H1 (cell line): ENCODE measurements around the gene SPTBN4. TPM values are rescaled to one million over a fixed set of nuclear protein-coding genes. Genes with fewer than 3 reads are reported as not detected.
A peak's percentile ranks its signal among the peaks of the same experiment; 100 is the strongest.

Source experiments
- CTCF ChIA-PET: fragments of 300-600 bp; sonication (Branson Sonifier 250); formaldehyde crosslinking; loops from one replicate; lab custom pipeline; 2021; ENCODE audit not compliant: partially characterized antibody; lab: Charles Lee
- POLR2A ChIA-PET: fragments of 300-600 bp; sonication (Branson Sonifier 250); formaldehyde crosslinking; loops from one replicate; lab custom pipeline; 2021; ENCODE audit warnings: inconsistent platforms; ENCODE audit not compliant: partially characterized antibody; lab: Charles Lee
- DNase-seq, 2 experiments: peaks; one replicate each; pipeline versions ENCODE4 v3.0.0 to v3.0.0-alpha.2; 2010 to 2022; ENCODE audit warnings: low spot score in 2 of 2, low read depth in 1 of 2, mixed read lengths in 1 of 2
- FAIRE-seq: peaks from 2 replicates; lab custom pipeline; 2011; peaks lifted over from hg19 to GRCh38; lab: Jason Lieb, UNC
- H2AFZ ChIP-seq: 2 replicates; pipeline ENCODE4 v1.8.1; 2012; ENCODE audit warnings: low read length, inconsistent platforms
- H2AK5ac ChIP-seq: 2 replicates; pipeline ENCODE4 v1.6.1; 2013; ENCODE audit warnings: low read depth, low read length
- H2BK120ac ChIP-seq: replicated peaks from 2 replicates; pipeline ENCODE3; 2013; ENCODE audit warnings: low read depth, low read length, inconsistent platforms
- H2BK12ac ChIP-seq: 2 replicates; pipeline ENCODE4 v1.6.1; 2013; ENCODE audit warnings: low read depth, low read length
- H2BK15ac ChIP-seq: 2 replicates; pipeline ENCODE4 v1.6.1; 2013; ENCODE audit warnings: low read length
- H2BK20ac ChIP-seq: 2 replicates; pipeline ENCODE4 v1.6.1; 2013; ENCODE audit warnings: low read length
- H2BK5ac ChIP-seq: 2 replicates; pipeline ENCODE4 v1.6.1; 2013; ENCODE audit warnings: low read depth, low read length
- H3K14ac ChIP-seq: 2 replicates; pipeline ENCODE4 v1.6.1; 2013; ENCODE audit warnings: inconsistent platforms; ENCODE audit not compliant: insufficient read length
- H3K18ac ChIP-seq: 2 replicates; pipeline ENCODE4 v1.6.1; 2013; ENCODE audit warnings: low read length; ENCODE audit errors: extremely low read depth
- H3K23ac ChIP-seq: 2 replicates; pipeline ENCODE4 v1.6.1; 2013; ENCODE audit warnings: inconsistent platforms; ENCODE audit not compliant: insufficient read length
- H3K23me2 ChIP-seq: 2 replicates; pipeline ENCODE4 v1.6.1; 2013; ENCODE audit warnings: low read depth, low read length
- H3K27ac ChIP-seq: 2 replicates; pipeline ENCODE4 v1.6.1; 2011; ENCODE audit warnings: low read depth, low read length, inconsistent platforms
- H3K27me3 ChIP-seq, 4 experiments: replicated peaks in 1 of 4; 1 replicate in 1 of 4; 2 replicates in 3 of 4; pipeline versions ENCODE4 v1.6.1 to v1.8.1; 2011 to 2013; ENCODE audit warnings: low read length in 3 of 4, mild to moderate bottlenecking in 3 of 4, inconsistent platforms in 2 of 4, mixed read lengths in 2 of 4, moderate library complexity in 1 of 4; ENCODE audit not compliant: control insufficient read depth in 3 of 4, insufficient read depth in 3 of 4; ENCODE audit errors: extremely low read depth in 1 of 4
- H3K36me3 ChIP-seq, 4 experiments: 2 replicates each; pipeline versions ENCODE4 v1.6.1 to v1.8.1; 2011 to 2013; ENCODE audit warnings: mild to moderate bottlenecking in 4 of 4, low read length in 3 of 4, moderate library complexity in 2 of 4, control low read depth in 1 of 4, inconsistent platforms in 1 of 4; ENCODE audit not compliant: insufficient read depth in 4 of 4, control insufficient read depth in 2 of 4
- H3K4ac ChIP-seq: replicated peaks from 2 replicates; pipeline ENCODE3; 2013; ENCODE audit warnings: low read length, low read depth, mixed read lengths, inconsistent platforms; ENCODE audit not compliant: insufficient read length
- H3K4me1 ChIP-seq, 4 experiments: replicated peaks in 1 of 4; 1 replicate in 1 of 4; 2 replicates in 3 of 4; pipeline versions ENCODE4 v1.6.1 to v1.8.1; 2011 to 2013; ENCODE audit warnings: low read length in 3 of 4, inconsistent platforms in 2 of 4, mixed read lengths in 1 of 4; ENCODE audit not compliant: insufficient read depth in 4 of 4, control insufficient read depth in 3 of 4
- H3K4me2 ChIP-seq, 2 experiments: 2 replicates each; pipeline versions ENCODE4 v1.6.1 to v1.8.1; 2011 to 2013; ENCODE audit warnings: low read depth in 2 of 2, low read length in 2 of 2, control low read depth in 1 of 2, inconsistent platforms in 1 of 2, mild to moderate bottlenecking in 1 of 2; ENCODE audit not compliant: insufficient read depth in 1 of 2
- H3K4me3 ChIP-seq, 4 experiments: fragments of 200-600, 300-600 bp in 1 of 4; sonication (generic), shearing (Covaris generic), sonication (Bioruptor Twin) in 1 of 4; 2 replicates each; pipeline versions ENCODE4 v1.5.1 to v1.8.1; 2011 to 2016; ENCODE audit warnings: low read length in 4 of 4, low read depth in 3 of 4, control low read depth in 2 of 4, inconsistent platforms in 2 of 4, mild to moderate bottlenecking in 2 of 4, mixed read lengths in 1 of 4, moderate library complexity in 1 of 4; ENCODE audit not compliant: insufficient read depth in 2 of 4; ENCODE audit errors: extremely low read depth in 1 of 4
- H3K56ac ChIP-seq: replicated peaks from 2 replicates; pipeline ENCODE3; 2013; ENCODE audit warnings: low read depth, mild to moderate bottlenecking, mixed read lengths, low read length, inconsistent platforms; ENCODE audit not compliant: insufficient read length
- H3K79me1 ChIP-seq: 2 replicates; pipeline ENCODE4 v1.6.1; 2013; ENCODE audit warnings: low read depth, low read length, control low read depth
- H3K79me2 ChIP-seq, 2 experiments: 2 replicates each; pipeline versions ENCODE4 v1.6.1 to v1.8.1; 2012 to 2013; ENCODE audit warnings: low read length in 2 of 2, mild to moderate bottlenecking in 2 of 2, inconsistent platforms in 1 of 2; ENCODE audit not compliant: insufficient read depth in 2 of 2, control insufficient read depth in 1 of 2
- H3K9ac ChIP-seq, 4 experiments: replicated peaks in 1 of 4; 1 replicate in 1 of 4; 2 replicates in 3 of 4; pipeline versions ENCODE4 v1.6.1 to v1.8.1; 2011 to 2013; ENCODE audit warnings: low read depth in 3 of 4, low read length in 3 of 4, control low read depth in 2 of 4, mild to moderate bottlenecking in 2 of 4, moderate library complexity in 2 of 4, inconsistent platforms in 1 of 4; ENCODE audit errors: extremely low read depth in 1 of 4
- H3K9me3 ChIP-seq, 2 experiments: 2 replicates each; pipeline versions ENCODE4 v1.6.1 to v1.8.1; 2012 to 2013; ENCODE audit warnings: mild to moderate bottlenecking in 2 of 2, moderate library complexity in 2 of 2, control low read depth in 1 of 2, inconsistent platforms in 1 of 2, low read depth in 1 of 2, low read length in 1 of 2, mixed read lengths in 1 of 2; ENCODE audit not compliant: insufficient read depth in 2 of 2
- H4K20me1 ChIP-seq, 2 experiments: replicated peaks in 1 of 2; 2 replicates each; pipeline versions ENCODE3 to v1.8.1; 2011 to 2013; ENCODE audit warnings: inconsistent platforms in 2 of 2, low read length in 2 of 2, mild to moderate bottlenecking in 1 of 2; ENCODE audit not compliant: insufficient read depth in 2 of 2, control insufficient read depth in 1 of 2
- H4K5ac ChIP-seq: 2 replicates; pipeline ENCODE4 v1.6.1; 2013; ENCODE audit warnings: low read length, low read depth, mixed read lengths, inconsistent platforms; ENCODE audit not compliant: insufficient read length
- H4K8ac ChIP-seq: 2 replicates; pipeline ENCODE4 v1.8.0; 2013; ENCODE audit warnings: mild to moderate bottlenecking, moderate library complexity, low read length, inconsistent platforms; ENCODE audit not compliant: insufficient read depth; ENCODE audit errors: extremely low read depth
- H4K91ac ChIP-seq: replicated peaks from 2 replicates; pipeline ENCODE3; 2013; ENCODE audit warnings: low read length, mixed read lengths, inconsistent platforms; ENCODE audit not compliant: insufficient read length
- BRCA1 ChIP-seq: IDR thresholded peaks from 2 replicates; pipeline ENCODE4 v1.6.1; 2012; ENCODE audit warnings: low read depth, low read length, improper control_type of control experiment
- CBX8 ChIP-seq: fragments of 300-800, 300-1000 bp; sonication (generic); IDR thresholded peaks from 2 replicates; pipeline ENCODE4 v1.7.1; 2016; ENCODE audit warnings: low read depth, low read length, borderline replicate concordance
- CHD2 ChIP-seq: IDR thresholded peaks from 2 replicates; pipeline ENCODE4 v1.6.1; 2012; ENCODE audit warnings: low read length, improper control_type of control experiment
- CTCF ChIP-seq, 3 experiments: IDR thresholded peaks; 1 replicate in 2 of 3; 2 replicates in 1 of 3; pipeline versions ENCODE4 v1.5.1 to v1.6.1; 2011; ENCODE audit warnings: low read length in 3 of 3, mild to moderate bottlenecking in 3 of 3, inconsistent platforms in 2 of 3, low read depth in 1 of 3, moderate library complexity in 1 of 3; ENCODE audit not compliant: insufficient read depth in 1 of 3; ENCODE audit errors: control extremely low read depth in 1 of 3
- GTF2F1 ChIP-seq: IDR thresholded peaks from 2 replicates; pipeline ENCODE4 v1.6.1; 2012; ENCODE audit warnings: low read depth, low read length, improper control_type of control experiment, borderline replicate concordance
- RAD21 ChIP-seq, 2 experiments: IDR thresholded peaks in 1 of 2; conservative IDR thresholded peaks in 1 of 2; 2 replicates each; pipeline ENCODE4 v1.6.1; 2011; ENCODE audit warnings: low read depth in 2 of 2, low read length in 2 of 2, improper control_type of control experiment in 1 of 2, inconsistent platforms in 1 of 2, mild to moderate bottlenecking in 1 of 2, moderate library complexity in 1 of 2
- SP4 ChIP-seq: IDR thresholded peaks from 2 replicates; pipeline ENCODE4 v1.6.1; 2012; ENCODE audit warnings: low read length, inconsistent platforms
- YY1 ChIP-seq: IDR thresholded peaks from 2 replicates; pipeline ENCODE4 v1.6.1; 2011; ENCODE audit warnings: low read depth, mild to moderate bottlenecking, low read length
- ZNF274 ChIP-seq: IDR thresholded peaks from 2 replicates; pipeline ENCODE4 v1.7.0; 2012; ENCODE audit warnings: low read length, borderline replicate concordance; ENCODE audit errors: extremely low read depth
- WGBS, 2 experiments: shearing (Covaris generic) in 1 of 2; methylation state at CpG; one replicate each; pipeline versions ENCODE4 v1.1.6 to v1.1.7; 2013 to 2015; ENCODE audit warnings: low lambda C conversion rate in 2 of 2, mixed read lengths in 2 of 2, inconsistent platforms in 1 of 2, low coverage in 1 of 2, missing lambda C conversion rate in 1 of 2; ENCODE audit not compliant: insufficient replicate concordance in 2 of 2, insufficient coverage in 1 of 2, insufficient read length in 1 of 2; ENCODE audit errors: extremely low coverage in 1 of 2, missing lambda C conversion rate in 1 of 2; 5-methylcytosine and 5-hydroxymethylcytosine counted together
- polyA plus RNA-seq, 7 experiments: library from polyadenylated mRNA; depleted of rRNA in 3 of 7; stranded (reverse) in 5 of 7; unstranded in 2 of 7; fragments of >200 nt in 5 of 7; fragments of 200-250 nt in 2 of 7; gene quantifications; 1 replicate in 5 of 7; 2 replicates in 1 of 7; 4 replicates in 1 of 7; pipeline versions ENCODE4 v1.2.1 to v1.2.3, GENCODE V29; 2011 to 2013; ENCODE audit warnings: missing spikeins in 2 of 7, mixed read lengths in 2 of 7
- total RNA-seq: library from RNA; stranded (reverse); fragmentation: NEBNext Ultra II Directional; extraction: Animal tissue kit (Norgen Biotek cat#: 25700); gene quantifications from 2 replicates; pipeline ENCODE4 v1.2.1, GENCODE V29; 2021

The SPTBN4 gene
- total and polyA plus RNA-seq, 2 of the 8 experiments (the other 6 are each of a cell fraction or from before 2014, with no cell fraction given), result 1.9 to 3.0 TPM

DNA sequence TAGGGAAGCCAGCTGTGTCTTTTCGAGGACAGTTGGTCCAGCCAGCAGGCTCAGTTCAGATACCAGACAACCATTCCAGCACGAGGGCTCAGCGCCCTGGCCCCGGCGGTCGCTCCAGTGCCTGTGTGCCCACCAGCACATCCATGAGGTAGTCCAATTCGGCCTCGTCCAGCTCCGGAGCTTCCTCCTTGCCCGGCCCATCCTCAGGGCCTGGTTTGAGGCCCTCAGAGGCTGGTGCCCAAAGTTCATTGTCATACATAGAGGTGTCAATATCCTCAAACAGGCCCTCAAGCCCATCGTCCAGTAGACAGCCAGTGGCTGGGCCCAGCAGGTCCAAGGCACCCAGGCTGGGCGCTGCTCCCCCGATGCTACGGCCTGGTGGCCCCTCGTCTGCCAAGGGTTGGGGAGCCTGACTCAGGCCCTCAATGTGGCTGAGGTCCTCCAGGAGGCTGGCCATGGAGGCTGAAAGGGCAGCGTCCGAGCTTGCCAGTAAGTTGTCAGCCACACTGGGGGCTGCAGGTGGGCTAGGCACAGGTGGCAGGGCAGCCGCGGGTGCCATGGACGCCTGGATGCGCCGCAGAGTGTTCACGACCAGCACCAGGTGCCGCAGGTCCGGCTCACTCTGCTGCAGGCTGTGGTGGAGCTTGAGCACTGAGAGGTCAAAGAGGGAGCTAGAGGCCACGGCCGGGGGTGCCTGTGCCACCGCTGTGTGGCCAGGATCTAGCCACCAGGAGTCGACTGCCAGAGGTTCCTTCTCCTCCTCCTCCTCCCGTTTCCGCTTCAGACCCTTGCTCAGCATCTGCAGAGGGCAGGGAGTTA, 43.8 kb upstream of the SPTBN4 start:
- Histone ChIP-seq H3K4me1 (peaks cover 0 to 6% (median 4%) of the 10 kb centered on the region in 4 experiments; a peak in 4 of 7 replicates), H3K23ac (no peak overlapping the region), H3K56ac (no peak overlapping the region), H3K9ac (0 out of 7 replicates have a peak overlapping the region, but pooled peaks of 1 of the 4 experiments have one; percentile 20), H4K5ac (no peak overlapping the region), H2BK20ac (no peak overlapping the region), H4K20me1 (no peaks in the 10 kb centered on the region), H2BK12ac (no peak overlapping the region), H3K18ac (no peak overlapping the region), H3K79me1 (no peaks in the 10 kb centered on the region; the same call in 1 of the 2 replicates), H3K14ac (no peak overlapping the region), H2BK5ac (no peak overlapping the region), H3K4ac (no peak overlapping the region), H3K27me3 (no peaks in the 10 kb centered on the region; a peak in 1 of 7 replicates), H3K9me3 (no peaks in the 10 kb centered on the region), H3K27ac (no peak overlapping the region), H3K79me2 (no peaks in the 10 kb centered on the region), H2AK5ac (peak overlapping the region; percentile 86; the same call in 1 of the 2 replicates), H4K8ac (peak overlapping the region; percentile 75), H2BK15ac (peak overlapping the region; percentile 61; the same call in 1 of the 2 replicates), H3K4me3 (no peak overlapping the region), H3K36me3 (peaks cover 0 to 2% (median 0%) of the 10 kb centered on the region in 4 experiments; a peak in 2 of 8 replicates), H3K23me2 (peaks cover 12% of the 10 kb centered on the region), H2AFZ (no peak overlapping the region), H2BK120ac (no peak overlapping the region), H3K4me2 (no peak overlapping the region), H4K91ac (peak overlapping the region; percentile 31)
- ChIA-PET CTCF (interaction anchor here (0.5 to 3.3 kb wide), 9 partner anchors 9 to 184 kb away, joined by 3 to 16 read pairs (median 5); partner anchors contain the start of gene SERTAD3), POLR2A (interaction anchor here (0.8 to 3.1 kb wide), 6 partner anchors 10 to 30 kb away, joined by 3 to 20 read pairs (median 4); partner anchors contain the start of gene SERTAD3)
- DNase-seq (no peak), FAIRE-seq (no peak)
- WGBS, 2 experiments, result 91% methylated on average over 29 of the region's 31 CpGs; no CpG with 5 or more reads in 1 of the 2 experiments
- TF ChIP-seq BRCA1 (no peak), YY1 (no peak), ZNF274 (no peak), CHD2 (no peak), CBX8 (no peak), CTCF (IDR thresholded peaks at IDR 0.05; ENCODE audit: control extremely low read depth in 1 of 3, insufficient read depth in 1 of 3, low read depth in 1 of 3, low read length in 3 of 3) (no peak), SP4 (no peak), RAD21 (IDR thresholded peaks at IDR 0.05 in 1 of 2, conservative IDR thresholded peaks at IDR 0.05 in 1 of 2; ENCODE audit: low read depth in 2 of 2, low read length in 2 of 2) (no peak), GTF2F1 (no peak)
